ENCODE data around the gene SH3RF3.

SH3RF3 gene

GRCh38 chr2:109320195-109320922, 191.4 kb downstream of the SH3RF3 start:
- no peak for DNase-seq

- DNase-seq, result no peak
Measured at GRCh38 chr2:109321570-109321969, 192.6 kb downstream of the SH3RF3 start.

GRCh38 chr2:109322111-109322510, 193.1 kb downstream of the SH3RF3 start:
- no peak for DNase-seq

- DNase-seq, result no peak
Measured at GRCh38 chr2:109322641-109323040, 193.6 kb downstream of the SH3RF3 start.

GRCh38 chr2:109324861-109325260, 195.9 kb downstream of the SH3RF3 start:
- DNase-seq, result no peak

- DNase-seq, result no peak
Measured at GRCh38 chr2:109325570-109325969, 196.6 kb downstream of the SH3RF3 start.

GRCh38 chr2:109326306-109326705, 197.3 kb downstream of the SH3RF3 start:
- DNase-seq, result no peak

- DNase-seq, result no peak
Measured at GRCh38 chr2:109330056-109330455, 201.1 kb downstream of the SH3RF3 start.

- no peak for DNase-seq
Measured at GRCh38 chr2:109331081-109331480, 202.1 kb downstream of the SH3RF3 start.

- DNase-seq, result peak; percentile 30 to 50
Measured at GRCh38 chr2:109331896-109332848, 203.2 kb downstream of the SH3RF3 start.

GRCh38 chr2:109332880-109333279, 203.9 kb downstream of the SH3RF3 start:
- no peak for DNase-seq

- no peak for DNase-seq
Measured at GRCh38 chr2:109333414-109334210, 204.6 kb downstream of the SH3RF3 start.

- DNase-seq, result peak in 1 of 2 experiments; percentile 20
Measured at GRCh38 chr2:109335631-109336176, 206.7 kb downstream of the SH3RF3 start.

- no peak for DNase-seq
Measured at GRCh38 chr2:109336296-109336695, 207.3 kb downstream of the SH3RF3 start.

- DNase-seq, result no peak
Measured at GRCh38 chr2:109337221-109337620, 208.2 kb downstream of the SH3RF3 start.

- no peak for DNase-seq
Measured at GRCh38 chr2:109339519-109339966, 210.5 kb downstream of the SH3RF3 start.

GRCh38 chr2:109340381-109340780, 211.4 kb downstream of the SH3RF3 start:
- no peak for DNase-seq

- DNase-seq, result no peak
Measured at GRCh38 chr2:109341355-109342255, 212.6 kb downstream of the SH3RF3 start.

GRCh38 chr2:109342256-109342850, 213.3 kb downstream of the SH3RF3 start:
- no peak for DNase-seq

- DNase-seq, result no peak
Measured at GRCh38 chr2:109342930-109343329, 213.9 kb downstream of the SH3RF3 start.

- no peak for DNase-seq
Measured at GRCh38 chr2:109343460-109343859, 214.5 kb downstream of the SH3RF3 start.

All from activated CD4-positive, alpha-beta T cell treated with anti-CD3 and anti-CD28 coated beads, Interleukin-2, amount 50 U/mL, for 48 hours (primary cell).